Measurements from ENCODE around the gene GNPTG. TPM values are rescaled to one million over a fixed set of nuclear protein-coding genes. Genes with fewer than 3 reads are reported as not detected.

Gene GNPTG
- total RNA-seq, 1 donor from 2014 or later, result 50.5 TPM

DNA sequence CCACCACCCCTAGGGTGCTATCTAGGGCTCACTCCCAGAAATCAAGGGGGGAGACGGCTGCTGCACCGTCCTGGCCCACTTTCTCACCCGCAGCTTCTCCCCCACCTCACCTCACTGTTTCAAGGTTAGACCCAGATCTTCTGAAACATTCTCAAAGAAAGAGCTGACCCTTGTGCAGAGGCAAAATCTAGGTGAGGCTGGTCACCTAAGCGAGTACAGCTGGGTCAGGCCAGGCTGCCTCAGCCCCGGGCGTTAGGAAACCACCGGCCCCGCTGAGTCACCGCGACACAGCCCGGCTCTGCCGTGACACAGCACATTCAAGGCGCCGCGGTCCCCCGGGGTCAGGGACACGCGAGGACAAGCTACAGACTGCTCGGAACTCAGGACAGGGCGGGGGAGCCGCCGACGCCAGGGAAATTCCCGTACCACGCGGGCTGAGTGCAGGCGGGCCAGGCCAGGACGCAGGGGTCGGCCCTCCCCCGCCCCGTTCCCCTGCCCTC, 27.1 kb downstream of the GNPTG start:
- DNase-seq, result peak; percentile 71
- Mint-ChIP-seq H3K27ac (ENCODE audit: unreplicated experiment) (no peak overlapping the region), H3K27me3 (ENCODE audit: unreplicated experiment) (peaks cover 9% of the 10 kb centered on the region), H3K36me3 (ENCODE audit: unreplicated experiment) (no peaks in the 10 kb centered on the region), H3K9me3 (ENCODE audit: unreplicated experiment) (peaks cover 12% of the 10 kb centered on the region), H3K4me1 (ENCODE audit: low read depth, unreplicated experiment) (peaks cover 5% of the 10 kb centered on the region), H3K4me3 (ENCODE audit: unreplicated experiment) (peak overlapping the region; percentile 83)
- TF ChIP-seq, protein P1, sequence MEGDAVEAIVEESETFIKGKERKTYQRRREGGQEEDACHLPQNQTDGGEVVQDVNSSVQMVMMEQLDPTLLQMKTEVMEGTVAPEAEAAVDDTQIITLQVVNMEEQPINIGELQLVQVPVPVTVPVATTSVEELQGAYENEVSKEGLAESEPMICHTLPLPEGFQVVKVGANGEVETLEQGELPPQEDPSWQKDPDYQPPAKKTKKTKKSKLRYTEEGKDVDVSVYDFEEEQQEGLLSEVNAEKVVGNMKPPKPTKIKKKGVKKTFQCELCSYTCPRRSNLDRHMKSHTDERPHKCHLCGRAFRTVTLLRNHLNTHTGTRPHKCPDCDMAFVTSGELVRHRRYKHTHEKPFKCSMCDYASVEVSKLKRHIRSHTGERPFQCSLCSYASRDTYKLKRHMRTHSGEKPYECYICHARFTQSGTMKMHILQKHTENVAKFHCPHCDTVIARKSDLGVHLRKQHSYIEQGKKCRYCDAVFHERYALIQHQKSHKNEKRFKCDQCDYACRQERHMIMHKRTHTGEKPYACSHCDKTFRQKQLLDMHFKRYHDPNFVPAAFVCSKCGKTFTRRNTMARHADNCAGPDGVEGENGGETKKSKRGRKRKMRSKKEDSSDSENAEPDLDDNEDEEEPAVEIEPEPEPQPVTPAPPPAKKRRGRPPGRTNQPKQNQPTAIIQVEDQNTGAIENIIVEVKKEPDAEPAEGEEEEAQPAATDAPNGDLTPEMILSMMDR (IDR thresholded peaks at IDR 0.05; ENCODE audit: partially characterized antibody, unreplicated experiment), result no peak

DNA sequence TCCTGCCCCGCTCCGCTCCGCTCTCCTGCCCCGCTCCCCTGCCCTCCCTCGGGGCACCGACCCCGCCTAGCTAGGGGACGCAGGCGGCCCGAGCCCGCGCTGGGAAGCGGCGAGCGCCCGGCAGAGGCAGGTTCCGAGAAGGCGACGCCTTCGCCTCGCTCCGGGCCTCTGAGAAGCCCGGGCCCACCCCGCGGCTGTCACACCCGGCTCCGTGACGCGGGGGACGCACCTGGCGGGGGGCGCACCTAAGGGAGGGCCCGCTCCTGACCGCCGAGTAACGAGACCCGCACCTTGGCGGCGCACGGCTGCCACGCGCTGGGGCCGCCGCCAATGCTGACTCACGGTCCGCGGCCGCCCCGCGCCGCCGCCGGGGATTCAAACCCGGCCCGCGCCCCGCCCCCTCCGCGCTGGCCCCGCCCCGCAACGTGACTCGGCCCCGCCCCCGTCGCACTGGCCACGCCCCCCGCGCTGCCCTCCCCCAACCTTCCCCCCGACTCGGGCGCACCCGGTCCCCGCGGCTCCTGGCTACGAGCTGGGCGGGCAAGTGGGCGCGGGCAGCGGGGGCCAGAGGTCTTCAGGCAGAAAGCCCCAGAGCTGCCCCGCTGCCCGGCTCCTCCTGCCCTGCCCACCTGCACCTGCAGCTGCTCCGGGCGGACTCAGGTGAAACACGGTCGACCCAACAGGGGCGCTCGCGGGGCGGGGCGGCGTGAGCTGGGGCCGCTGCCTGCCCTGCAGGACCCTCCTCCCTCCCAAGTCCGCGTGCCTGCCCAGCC, 27.8 kb downstream of the GNPTG start:
- H3K27ac Mint-ChIP-seq (ENCODE audit: unreplicated experiment), result peak overlapping the region; percentile 77

DNA sequence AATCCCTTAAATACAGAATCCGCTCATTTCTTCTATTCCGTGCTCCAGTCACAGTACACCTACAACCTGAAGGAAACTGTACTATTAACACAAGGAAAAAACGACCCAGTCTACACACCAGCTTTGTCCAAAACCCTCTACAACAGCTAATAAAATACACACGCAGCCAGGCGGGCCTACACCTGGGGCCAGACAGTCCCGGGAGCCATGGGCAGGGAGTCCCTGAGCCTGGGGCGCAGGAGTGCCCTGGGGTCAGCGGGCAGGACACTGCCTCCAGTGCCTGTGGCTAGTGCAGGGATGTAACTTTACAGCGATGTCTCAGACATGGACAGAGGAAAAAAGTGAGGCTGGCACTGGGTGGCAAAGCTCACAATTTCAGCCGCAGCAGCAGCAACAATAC, 28.5 kb downstream of the GNPTG start:
- Mint-ChIP-seq H3K4me1 (ENCODE audit: low read depth, unreplicated experiment) (peaks cover 5% of the 10 kb centered on the region), H3K27me3 (ENCODE audit: unreplicated experiment) (peaks cover 9% of the 10 kb centered on the region), H3K36me3 (ENCODE audit: unreplicated experiment) (no peaks in the 10 kb centered on the region), H3K27ac (ENCODE audit: unreplicated experiment) (peak overlapping the region; percentile 77), H3K9me3 (ENCODE audit: unreplicated experiment) (peaks cover 12% of the 10 kb centered on the region), H3K4me3 (ENCODE audit: unreplicated experiment) (peak overlapping the region; percentile 87)
- TF ChIP-seq, protein P1 (IDR thresholded peaks at IDR 0.05; ENCODE audit: partially characterized antibody, unreplicated experiment), result no peak
- DNase-seq, result no peak

More for the DNA sequence above, 27.8 kb downstream of the GNPTG start:
- H3K27me3 Mint-ChIP-seq (ENCODE audit: unreplicated experiment), result peaks cover 9% of the 10 kb centered on the region
- no peaks in the 10 kb centered on the region for H3K36me3 Mint-ChIP-seq (ENCODE audit: unreplicated experiment)
- H3K9me3 Mint-ChIP-seq (ENCODE audit: unreplicated experiment), result peaks cover 12% of the 10 kb centered on the region
- peaks cover 5% of the 10 kb centered on the region for H3K4me1 Mint-ChIP-seq (ENCODE audit: low read depth, unreplicated experiment)
- peak overlapping the region; percentile 87 for H3K4me3 Mint-ChIP-seq (ENCODE audit: unreplicated experiment)
- DNase-seq, result peak; percentile 71
- TF ChIP-seq, protein P1 (IDR thresholded peaks at IDR 0.05; ENCODE audit: partially characterized antibody, unreplicated experiment), result no peak

DNA sequence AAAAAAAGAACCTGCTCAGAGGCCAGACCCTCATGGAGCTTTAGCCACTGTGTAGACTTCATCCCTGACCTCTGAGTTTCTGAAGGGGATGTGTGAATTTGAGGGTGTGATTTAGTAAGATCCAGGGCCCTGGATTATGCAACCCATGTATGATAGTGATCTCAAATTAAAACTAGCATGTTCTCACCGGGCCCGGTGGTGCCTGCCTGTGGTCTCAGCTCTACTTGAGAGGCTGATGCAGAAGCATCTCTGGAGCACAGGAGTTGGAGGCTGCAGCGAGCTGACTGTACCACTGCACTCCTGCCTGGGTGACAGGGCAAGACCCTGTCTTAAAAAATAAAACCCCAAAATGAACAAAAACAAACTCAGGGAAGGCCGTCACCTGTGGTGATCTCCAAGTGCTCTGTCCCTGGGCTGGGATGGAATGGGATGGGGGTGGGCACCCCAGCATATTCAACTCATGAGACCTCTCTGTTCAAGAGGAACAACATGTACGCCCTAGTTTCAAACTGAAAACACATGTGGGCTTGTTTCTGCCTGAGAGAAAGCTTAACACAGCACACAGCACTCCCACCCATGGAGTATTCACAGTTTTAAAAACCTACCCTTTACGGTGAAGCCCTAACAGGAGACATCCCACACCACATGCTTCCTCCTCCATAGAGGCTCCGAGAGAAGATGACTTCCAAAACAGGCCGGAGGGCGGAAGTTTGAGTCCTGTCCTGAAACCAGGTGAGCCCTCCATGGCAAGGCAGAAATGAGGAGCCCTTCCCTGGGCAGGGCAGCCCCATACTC, 30.1 kb downstream of the GNPTG start:
- Mint-ChIP-seq H3K36me3 (ENCODE audit: unreplicated experiment) (no peaks in the 10 kb centered on the region), H3K4me3 (ENCODE audit: unreplicated experiment) (no peak overlapping the region), H3K27me3 (ENCODE audit: unreplicated experiment) (peaks cover 9% of the 10 kb centered on the region), H3K4me1 (ENCODE audit: low read depth, unreplicated experiment) (peaks cover 5% of the 10 kb centered on the region), H3K27ac (ENCODE audit: unreplicated experiment) (no peak overlapping the region), H3K9me3 (ENCODE audit: unreplicated experiment) (peaks cover 10% of the 10 kb centered on the region)
- no peak for DNase-seq
- TF ChIP-seq, protein P1 (IDR thresholded peaks at IDR 0.05; ENCODE audit: partially characterized antibody, unreplicated experiment), result no peak
